Stimulated activated effector memory CD8-positive, alpha-beta T cell treated with anti-CD3 and anti-CD28 coated beads, Interleukin-12 subunit alpha, Interleukin-12 subunit beta, amount 100 ng/mL, for 72 hours (primary cell): ENCODE measurements around the gene CDK5RAP2.
A peak's percentile ranks its signal among the peaks of the same experiment; 100 is the strongest.
"Not testable (repeated sequence)": the region's sequence is repeated elsewhere in the genome, so short reads cannot be mapped to it uniquely, and the experiment has no call there.

Experiments used
- ATAC-seq: fragments of 150-1000 bp; cut with Tn5 transposase; 2 replicates; pipeline ENCODE4 v1.10.0; 2021
- DNase-seq, 2 donors: peaks; one replicate each; pipeline ENCODE4 v3.0.0; 2021 to 2022; ENCODE audit warnings: low spot score in 2 of 2
- H3K27ac Mint-ChIP-seq: one replicate; pipeline ENCODE4 v1.8.0; 2022; ENCODE audit warnings: mild to moderate bottlenecking, mixed read lengths
- H3K36me3 Mint-ChIP-seq: one replicate; pipeline ENCODE4 v1.8.0; 2022; ENCODE audit warnings: mild to moderate bottlenecking, mixed read lengths
- H3K4me1 Mint-ChIP-seq: one replicate; pipeline ENCODE4 v1.8.0; 2022; ENCODE audit warnings: mixed read lengths
- H3K4me3 Mint-ChIP-seq: one replicate; pipeline ENCODE4 v1.8.0; 2022; ENCODE audit warnings: mild to moderate bottlenecking, mixed read lengths
- H3K9me3 Mint-ChIP-seq: one replicate; pipeline ENCODE4 v1.8.0; 2022; ENCODE audit warnings: mixed read lengths

Gene CDK5RAP2

GRCh38 chr9:120580051-120580896 lies at the start of gene CDK5RAP2:
TSS of gene CDK5RAP2 (minus strand) at chr9:120580167. CDS start at chr9:120579978, 189 bp downstream.
- H3K4me1 Mint-ChIP-seq: peaks cover 56% of the 10 kb centered on the region
- peaks cover 34% of the 10 kb centered on the region for H3K36me3 Mint-ChIP-seq
- peak within 1 kb of the TSS; percentile 99 for H3K27ac Mint-ChIP-seq
- peak; percentile 70 to 91 for DNase-seq
- ATAC-seq: peak; percentile 98
- H3K9me3 Mint-ChIP-seq: peaks cover 2% of the 10 kb centered on the region
- H3K4me3 Mint-ChIP-seq: peak within 1 kb of the TSS; percentile 97

DNA sequence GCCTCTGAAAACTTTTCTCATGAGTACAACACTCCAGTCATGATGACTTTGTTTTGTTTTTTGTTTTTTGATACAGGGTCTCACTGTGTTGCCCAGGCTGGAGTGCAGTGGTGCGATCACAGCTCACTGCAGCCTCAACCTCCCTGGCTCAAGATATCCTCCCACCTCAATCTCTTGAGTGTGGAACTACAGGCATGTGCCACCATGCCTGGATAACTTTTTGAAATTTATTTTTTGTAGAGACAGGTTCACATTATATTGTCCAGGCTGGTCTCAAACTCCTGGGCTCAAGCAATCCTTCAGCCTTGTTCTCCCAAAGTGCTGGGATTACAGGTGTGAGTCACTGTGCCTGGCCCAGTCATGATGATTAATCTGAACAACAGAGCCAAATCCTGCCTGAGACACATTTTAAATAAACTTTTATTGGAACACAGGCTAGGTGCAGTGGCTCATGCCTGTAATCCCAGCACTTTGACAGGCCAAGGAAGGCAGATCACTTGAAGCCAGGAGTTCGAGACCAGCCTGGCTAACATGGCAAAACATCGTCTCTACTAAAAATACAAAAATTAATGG lies 49.0 kb upstream of the CDK5RAP2 start:
- H3K4me3 Mint-ChIP-seq, H3K4me1 Mint-ChIP-seq, H3K9me3 Mint-ChIP-seq, H3K36me3 Mint-ChIP-seq, DNase-seq, ATAC-seq: not testable (repeated sequence)
- peak overlapping the region; percentile 58 for H3K27ac Mint-ChIP-seq

- Mint-ChIP-seq H3K4me1 (no peaks in the 10 kb centered on the region), H3K9me3 (no peaks in the 10 kb centered on the region), H3K4me3 (no peak overlapping the region), H3K27ac (no peak overlapping the region), H3K36me3 (no peaks in the 10 kb centered on the region)
- no peak for DNase-seq
- no peak for ATAC-seq
Measured at GRCh38 chr9:120628207-120628924, 48.4 kb upstream of the CDK5RAP2 start.

DNA sequence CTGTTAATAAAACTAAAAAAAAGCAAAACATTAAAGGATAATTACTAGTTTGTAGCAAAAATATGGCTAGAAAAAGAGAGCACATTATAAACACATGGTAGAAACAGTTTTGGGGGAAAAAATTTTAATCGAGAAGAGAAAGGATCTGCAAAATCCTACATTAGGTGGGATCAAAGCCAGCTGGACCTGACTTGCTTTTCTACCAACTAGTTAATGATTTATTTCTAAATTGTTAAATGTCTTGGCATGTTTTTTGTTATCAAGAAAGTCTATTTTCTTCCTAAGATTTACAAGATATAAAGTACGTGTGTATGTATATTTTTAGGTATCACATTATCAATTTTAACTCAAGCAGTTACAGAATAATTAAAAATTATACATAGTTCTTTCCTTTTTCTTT lies 47.1 kb upstream of the CDK5RAP2 start:
- ATAC-seq (no peak), DNase-seq (no peak)
- Mint-ChIP-seq H3K36me3 (no peaks in the 10 kb centered on the region), H3K27ac (no peak overlapping the region), H3K4me1 (no peaks in the 10 kb centered on the region), H3K4me3 (no peak overlapping the region), H3K9me3 (no peaks in the 10 kb centered on the region)

DNA sequence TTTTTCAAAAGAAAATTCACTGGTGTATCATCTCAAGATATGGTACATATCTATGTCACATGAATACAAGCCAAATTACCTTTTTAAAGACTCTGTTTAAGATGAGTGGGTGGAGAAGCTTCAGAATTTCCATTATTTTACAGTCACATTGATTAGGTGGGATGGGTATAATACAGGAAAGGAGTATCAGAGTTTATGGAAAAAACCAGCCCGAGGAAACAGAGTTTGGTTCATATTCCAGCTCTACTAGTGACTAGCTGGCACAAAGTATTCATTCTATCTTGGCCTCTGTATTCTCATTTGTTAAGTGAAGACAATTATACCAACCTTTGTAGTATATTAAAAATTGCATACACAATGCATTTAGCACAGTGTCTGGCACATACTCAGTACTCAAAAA lies 46.5 kb upstream of the CDK5RAP2 start:
- ATAC-seq (no peak), DNase-seq (no peak)
- Mint-ChIP-seq H3K4me3 (no peak overlapping the region), H3K36me3 (no peaks in the 10 kb centered on the region), H3K9me3 (no peaks in the 10 kb centered on the region), H3K4me1 (no peaks in the 10 kb centered on the region), H3K27ac (peak overlapping the region; percentile 32)

- H3K4me3 Mint-ChIP-seq: no peak overlapping the region
- no peaks in the 10 kb centered on the region for H3K4me1 Mint-ChIP-seq
- H3K36me3 Mint-ChIP-seq: no peaks in the 10 kb centered on the region
- ATAC-seq: no peak
- H3K27ac Mint-ChIP-seq: no peak overlapping the region
- no peak for DNase-seq
- H3K9me3 Mint-ChIP-seq: no peaks in the 10 kb centered on the region
Measured at GRCh38 chr9:120625222-120625621, 45.3 kb upstream of the CDK5RAP2 start.

DNA sequence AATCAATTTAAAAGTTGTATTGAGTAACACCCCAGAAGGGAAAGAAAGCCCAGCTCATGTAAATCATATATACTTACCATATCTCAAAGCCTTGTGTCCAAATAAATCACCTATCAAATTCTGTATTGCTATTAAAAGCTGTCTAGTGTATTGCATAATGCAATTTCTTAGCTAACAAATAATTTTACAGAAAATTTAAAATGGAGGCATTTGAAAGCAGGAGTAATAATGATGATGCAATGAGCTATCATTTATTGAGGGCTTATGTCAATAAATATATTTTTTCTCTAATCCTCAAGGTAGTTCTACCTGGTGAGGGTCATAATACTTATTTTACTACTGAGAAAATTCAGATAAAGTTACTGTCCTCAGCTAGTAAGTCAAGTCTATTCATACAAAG lies 42.8 kb upstream of the CDK5RAP2 start:
- H3K4me3 Mint-ChIP-seq: no peak overlapping the region
- no peaks in the 10 kb centered on the region for H3K4me1 Mint-ChIP-seq
- ATAC-seq (no peak), DNase-seq (no peak)
- H3K36me3 Mint-ChIP-seq: no peaks in the 10 kb centered on the region
- H3K27ac Mint-ChIP-seq: no peak overlapping the region
- H3K9me3 Mint-ChIP-seq: no peaks in the 10 kb centered on the region

DNA sequence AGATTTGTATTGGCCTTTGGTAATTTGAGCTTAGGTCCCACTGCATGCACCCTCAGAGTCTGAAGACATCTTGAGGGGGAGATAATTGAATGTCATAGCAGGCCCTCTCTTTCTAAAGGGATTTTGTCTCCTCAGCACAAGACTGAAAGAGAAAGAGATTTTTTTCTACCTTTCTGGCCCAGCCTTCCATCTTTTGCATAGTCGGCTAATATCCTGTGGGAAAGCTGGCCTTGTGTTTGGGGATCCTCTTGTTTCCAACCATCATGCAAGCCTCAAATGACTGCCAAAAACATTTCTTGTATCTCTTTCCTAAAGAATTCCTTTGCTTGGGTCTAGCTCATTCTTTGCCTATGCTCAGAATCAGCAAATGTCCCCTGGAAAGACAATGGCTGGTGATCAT lies 42.0 kb upstream of the CDK5RAP2 start:
- Mint-ChIP-seq H3K9me3 (no peaks in the 10 kb centered on the region), H3K27ac (no peak overlapping the region), H3K4me3 (no peak overlapping the region), H3K4me1 (no peaks in the 10 kb centered on the region), H3K36me3 (no peaks in the 10 kb centered on the region)
- ATAC-seq (no peak), DNase-seq (no peak)

DNA sequence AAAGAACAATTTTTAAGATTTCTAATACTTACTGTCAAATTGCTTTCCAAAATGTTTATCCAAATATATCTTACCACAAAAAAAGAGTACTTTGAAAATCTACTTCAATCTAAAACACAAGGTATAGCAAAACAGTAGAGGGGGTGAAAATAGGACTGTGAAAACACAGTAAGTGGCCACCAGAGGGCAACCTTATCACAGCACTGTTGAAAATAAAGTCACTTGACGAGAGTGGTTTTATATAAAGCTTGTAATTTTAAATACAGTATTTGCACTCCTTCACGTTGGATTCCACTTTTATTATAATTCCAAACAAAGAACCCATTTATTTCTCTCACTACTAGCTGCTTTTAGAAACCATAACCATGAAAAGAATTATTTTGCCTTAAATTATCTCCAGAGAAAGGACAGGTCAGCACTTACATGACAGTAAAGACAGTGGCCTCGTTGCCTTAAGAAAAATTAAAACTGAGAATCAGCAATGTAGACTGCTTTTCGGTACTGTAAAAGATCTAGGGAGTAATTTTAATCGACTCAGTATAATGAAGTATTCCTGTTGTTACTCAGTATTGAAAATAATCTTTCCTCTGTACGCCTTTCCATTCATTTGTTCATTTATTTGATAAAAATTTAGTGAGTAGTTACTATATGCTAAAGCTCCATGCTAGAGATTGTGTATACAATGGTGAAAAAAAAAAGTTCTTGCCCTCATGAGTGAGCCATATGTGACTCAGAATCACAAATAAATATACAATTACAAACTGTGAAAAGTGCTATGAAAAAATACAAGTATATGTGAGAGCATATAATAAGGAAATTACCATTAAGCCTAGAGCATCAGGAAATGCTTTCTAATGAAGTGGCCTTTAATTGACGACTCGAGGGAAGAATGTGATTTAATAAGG lies 40.0 kb upstream of the CDK5RAP2 start:
- H3K9me3 Mint-ChIP-seq: no peaks in the 10 kb centered on the region
- H3K4me3 Mint-ChIP-seq: no peak overlapping the region
- H3K36me3 Mint-ChIP-seq: no peaks in the 10 kb centered on the region
- DNase-seq (peak; percentile 18 to 66), ATAC-seq (peak; percentile 81)
- H3K4me1 Mint-ChIP-seq: no peaks in the 10 kb centered on the region
- no peak overlapping the region for H3K27ac Mint-ChIP-seq

- H3K4me3 Mint-ChIP-seq: no peak overlapping the region
- H3K4me1 Mint-ChIP-seq: no peaks in the 10 kb centered on the region
- no peaks in the 10 kb centered on the region for H3K36me3 Mint-ChIP-seq
- H3K27ac Mint-ChIP-seq: peak overlapping the region; percentile 35
- no peaks in the 10 kb centered on the region for H3K9me3 Mint-ChIP-seq
- ATAC-seq (peak; percentile 24), DNase-seq (no peak)
Measured at GRCh38 chr9:120616966-120617935, 37.3 kb upstream of the CDK5RAP2 start.

- no peak overlapping the region for H3K27ac Mint-ChIP-seq
- no peak overlapping the region for H3K4me3 Mint-ChIP-seq
- H3K4me1 Mint-ChIP-seq: no peaks in the 10 kb centered on the region
- no peaks in the 10 kb centered on the region for H3K36me3 Mint-ChIP-seq
- H3K9me3 Mint-ChIP-seq: no peaks in the 10 kb centered on the region
- ATAC-seq: no peak
- no peak for DNase-seq
Measured at GRCh38 chr9:120612218-120612617, 32.3 kb upstream of the CDK5RAP2 start.

DNA sequence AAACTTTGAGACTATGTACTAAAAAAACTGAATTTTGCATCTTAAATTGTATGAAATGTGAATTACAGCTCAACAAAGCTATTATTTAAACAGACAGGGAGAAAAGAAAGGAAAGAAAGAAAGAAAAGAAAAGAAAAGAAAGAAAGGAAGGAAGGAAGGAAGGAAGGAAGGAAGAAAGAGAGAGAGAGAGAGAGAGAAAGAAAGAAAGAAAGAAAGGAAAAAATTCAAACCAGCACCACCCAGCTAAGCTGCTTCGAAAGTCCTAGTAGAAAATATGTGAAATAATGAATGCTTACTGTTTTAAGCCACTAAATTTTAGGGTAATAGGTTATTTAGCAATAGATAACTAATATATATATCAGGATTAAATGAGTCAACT lies 31.7 kb upstream of the CDK5RAP2 start:
- ATAC-seq (no peak), DNase-seq (no peak)
- Mint-ChIP-seq H3K4me3 (no peak overlapping the region), H3K27ac (no peak overlapping the region), H3K9me3 (no peaks in the 10 kb centered on the region), H3K36me3 (no peaks in the 10 kb centered on the region), H3K4me1 (no peaks in the 10 kb centered on the region)

- Mint-ChIP-seq H3K4me1 (no peaks in the 10 kb centered on the region), H3K4me3 (no peak overlapping the region), H3K27ac (no peak overlapping the region)
Measured at GRCh38 chr9:120610975-120611689, 31.2 kb upstream of the CDK5RAP2 start.

GRCh38 chr9:120609636-120610035 lies 29.7 kb upstream of the CDK5RAP2 start:
- ATAC-seq (no peak), DNase-seq (no peak)
- Mint-ChIP-seq H3K27ac (no peak overlapping the region), H3K9me3 (no peaks in the 10 kb centered on the region), H3K4me1 (no peaks in the 10 kb centered on the region), H3K4me3 (no peak overlapping the region), H3K36me3 (no peaks in the 10 kb centered on the region)

More at GRCh38 chr9:120610975-120611689, 31.2 kb upstream of the CDK5RAP2 start:
- ATAC-seq (no peak), DNase-seq (no peak)
- no peaks in the 10 kb centered on the region for H3K36me3 Mint-ChIP-seq
- H3K9me3 Mint-ChIP-seq: no peaks in the 10 kb centered on the region
